HG03175 (cell line): ENCODE results near the gene BRPF3.

ENCODE experiments used
- ATAC-seq: cut with Tn5 transposase; IDR thresholded peaks from one replicate; pipeline ENCODE4 v1.9.1; 2021; ENCODE audit warnings: mild to moderate bottlenecking, moderate library complexity; ENCODE audit not compliant: unreplicated experiment

Gene BRPF3

GRCh38 chr6:36227379-36228228 is 31.1 kb downstream of the BRPF3 start:
- no peak for ATAC-seq

GRCh38 chr6:36229223-36229622 is 32.7 kb downstream of the BRPF3 start:
- no peak for ATAC-seq

- ATAC-seq: no peak
These were observed 33.8 kb downstream of the BRPF3 start for GRCh38 chr6:36230371-36230770.

- ATAC-seq: no peak
These were observed 35.6 kb downstream of the BRPF3 start for GRCh38 chr6:36232172-36232571.

GRCh38 chr6:36235309-36235708 is 38.8 kb downstream of the BRPF3 start:
- ATAC-seq: no peak

GRCh38 chr6:36235862-36236261 is 39.3 kb downstream of the BRPF3 start:
- ATAC-seq: no peak

- no peak for ATAC-seq
These were observed 43.2 kb downstream of the BRPF3 start for GRCh38 chr6:36239774-36240173.

GRCh38 chr6:36241728-36242127 is 45.2 kb downstream of the BRPF3 start:
- ATAC-seq: no peak

GRCh38 chr6:36242161-36242560 is 45.6 kb downstream of the BRPF3 start:
- ATAC-seq: no peak

- no peak for ATAC-seq
These were observed 46.1 kb downstream of the BRPF3 start for GRCh38 chr6:36242626-36243025.

- no peak for ATAC-seq
These were observed 47.1 kb downstream of the BRPF3 start for GRCh38 chr6:36243562-36244212.

GRCh38 chr6:36244641-36245280 is 48.2 kb downstream of the BRPF3 start:
- ATAC-seq: no peak

- ATAC-seq: no peak
These were observed 49.1 kb downstream of the BRPF3 start for GRCh38 chr6:36245572-36246061.

- no peak for ATAC-seq
These were observed 50.1 kb downstream of the BRPF3 start for GRCh38 chr6:36246506-36247268.

- ATAC-seq: no peak
These were observed 51.1 kb downstream of the BRPF3 start for GRCh38 chr6:36247693-36248092.

GRCh38 chr6:36248980-36249379 is 52.4 kb downstream of the BRPF3 start:
- ATAC-seq: no peak

GRCh38 chr6:36249536-36249935 is 53.0 kb downstream of the BRPF3 start:
- no peak for ATAC-seq

- no peak for ATAC-seq
These were observed 55.5 kb downstream of the BRPF3 start for GRCh38 chr6:36252005-36252404.

GRCh38 chr6:36263390-36264000 is 67.0 kb downstream of the BRPF3 start:
- no peak for ATAC-seq

GRCh38 chr6:36265744-36266143 is 69.2 kb downstream of the BRPF3 start:
- no peak for ATAC-seq
